Lung (tissue), 12 donors: ENCODE data around the gene VWF. TPM values are rescaled to one million over a fixed set of nuclear protein-coding genes. Genes with fewer than 3 reads are reported as not detected.

ENCODE experiments used
- ATAC-seq: fragments of 200-7000 bp; cut with Tn5 transposase; one replicate; pipeline ENCODE4 v1.9.1; 2020; ENCODE audit warnings: moderate number of reproducible peaks; ENCODE audit not compliant: insufficient read depth, low FRiP score
- DNase-seq, 3 donors: peaks; one replicate each; pipeline ENCODE4 v3.0.0-alpha.2; 2013 to 2017
- H3K27ac ChIP-seq, 2 donors: one replicate each; pipeline ENCODE4 v1.5.1; 2013; ENCODE audit warnings: mild to moderate bottlenecking in 2 of 2, moderate library complexity in 2 of 2, control low read depth in 1 of 2, inconsistent platforms in 1 of 2, low read depth in 1 of 2, low read length in 1 of 2
- H3K27me3 ChIP-seq, 3 donors: one replicate each; pipeline ENCODE4 v1.5.1; 2013; ENCODE audit warnings: low read length in 2 of 3; ENCODE audit not compliant: control insufficient read depth in 3 of 3, insufficient read depth in 3 of 3
- H3K36me3 ChIP-seq, 4 donors: one replicate each; pipeline ENCODE4 v1.5.1; 2013; ENCODE audit warnings: low read length in 4 of 4, mild to moderate bottlenecking in 1 of 4, moderate library complexity in 1 of 4; ENCODE audit not compliant: control insufficient read depth in 4 of 4, insufficient read depth in 4 of 4
- H3K4me1 ChIP-seq, 5 donors: one replicate each; pipeline ENCODE4 v1.5.1; 2013; ENCODE audit warnings: low read length in 5 of 5, mild to moderate bottlenecking in 2 of 5, moderate library complexity in 1 of 5; ENCODE audit not compliant: control insufficient read depth in 5 of 5, insufficient read depth in 5 of 5
- H3K4me3 ChIP-seq: one replicate; pipeline ENCODE4 v1.5.1; 2013; ENCODE audit warnings: mild to moderate bottlenecking, control low read depth, moderate library complexity
- H3K9ac ChIP-seq, 2 donors: one replicate each; pipeline ENCODE4 v1.5.1; 2013; ENCODE audit warnings: low read length in 2 of 2, control low read depth in 1 of 2; ENCODE audit not compliant: insufficient read depth in 1 of 2
- H3K9me3 ChIP-seq, 4 donors: one replicate each; pipeline ENCODE4 v1.5.1; 2013; ENCODE audit warnings: low read length in 3 of 4, mild to moderate bottlenecking in 1 of 4, moderate library complexity in 1 of 4; ENCODE audit not compliant: control insufficient read depth in 4 of 4, insufficient read depth in 3 of 4
- WGBS, 2 donors: extraction: QIAGEN DNeasy Blood & Tissue Kit; methylation state at CpG; one replicate each; pipeline ENCODE4 v1.1.7; 2013; 5-methylcytosine and 5-hydroxymethylcytosine counted together
- polyA plus RNA-seq, 2 donors: library from polyadenylated mRNA; stranded (reverse); fragments of 200-250 nt; gene quantifications; one replicate each; pipeline ENCODE4 v1.2.1, GENCODE V29; 2013
- total RNA-seq, 2 donors: library from RNA; depleted of rRNA in 1 of 2; stranded (reverse); fragments of >200 nt in 1 of 2; gene quantifications; one replicate each; pipeline ENCODE4 v1.2.1, GENCODE V29; 2014 to 2021
- TF ChIP-seq, protein P1 (sequence below): IDR thresholded peaks from 2 replicates; pipeline ENCODE4 v1.5.1; 2012; ENCODE audit warnings: mild to moderate bottlenecking; ENCODE audit errors: control extremely low read depth, extremely low read depth
- donor health status: control.
- donor health status: control.
- donor health status: Bipolar disorder and iron deficiency.
- donor health status: healthy.
- donor health status: DM: yes; HTN: yes; CAD: no.

VWF gene
- total and polyA plus RNA-seq, 4 donors, result 65.6 to 285 (median 249) TPM

DNA sequence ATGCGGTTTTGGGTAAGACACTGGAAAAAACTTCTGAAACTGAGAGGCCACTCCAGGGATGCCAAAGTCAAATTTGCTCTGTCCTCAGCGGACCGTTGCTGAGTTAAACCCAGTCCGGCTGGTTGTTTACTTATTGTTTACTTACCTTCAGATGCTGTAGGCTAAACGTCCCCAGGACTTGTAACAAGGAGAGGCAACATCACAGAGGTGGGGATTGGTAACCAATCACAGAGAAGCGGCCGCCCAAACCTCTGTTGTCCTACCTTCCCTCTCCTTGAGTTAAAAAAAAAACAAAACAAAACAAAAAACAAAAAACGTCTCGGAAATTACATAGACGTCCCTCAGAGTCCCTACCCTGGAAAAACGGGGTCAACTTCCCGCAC is 179.8 kb downstream of the VWF start:
- Histone ChIP-seq H3K36me3 (peaks cover 0 to 5% (median under 1%) of the 10 kb centered on the region in 4 donors), H3K4me3 (no peak overlapping the region), H3K9me3 (peaks cover 0 to 7% (median 0%) of the 10 kb centered on the region in 4 donors), H3K4me1 (peaks cover 0 to 6% (median 3%) of the 10 kb centered on the region in 5 donors), H3K9ac (no peak overlapping the region), H3K27ac (no peak overlapping the region), H3K27me3 (peaks cover 0 to 53% (median 39%) of the 10 kb centered on the region in 3 donors)
- peak in 1 of 3 donors; percentile 7 for DNase-seq
- WGBS, 2 donors, result 39 to 52% methylated on average over 12 of the region's 12 CpGs
- TF ChIP-seq, protein P1, sequence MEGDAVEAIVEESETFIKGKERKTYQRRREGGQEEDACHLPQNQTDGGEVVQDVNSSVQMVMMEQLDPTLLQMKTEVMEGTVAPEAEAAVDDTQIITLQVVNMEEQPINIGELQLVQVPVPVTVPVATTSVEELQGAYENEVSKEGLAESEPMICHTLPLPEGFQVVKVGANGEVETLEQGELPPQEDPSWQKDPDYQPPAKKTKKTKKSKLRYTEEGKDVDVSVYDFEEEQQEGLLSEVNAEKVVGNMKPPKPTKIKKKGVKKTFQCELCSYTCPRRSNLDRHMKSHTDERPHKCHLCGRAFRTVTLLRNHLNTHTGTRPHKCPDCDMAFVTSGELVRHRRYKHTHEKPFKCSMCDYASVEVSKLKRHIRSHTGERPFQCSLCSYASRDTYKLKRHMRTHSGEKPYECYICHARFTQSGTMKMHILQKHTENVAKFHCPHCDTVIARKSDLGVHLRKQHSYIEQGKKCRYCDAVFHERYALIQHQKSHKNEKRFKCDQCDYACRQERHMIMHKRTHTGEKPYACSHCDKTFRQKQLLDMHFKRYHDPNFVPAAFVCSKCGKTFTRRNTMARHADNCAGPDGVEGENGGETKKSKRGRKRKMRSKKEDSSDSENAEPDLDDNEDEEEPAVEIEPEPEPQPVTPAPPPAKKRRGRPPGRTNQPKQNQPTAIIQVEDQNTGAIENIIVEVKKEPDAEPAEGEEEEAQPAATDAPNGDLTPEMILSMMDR, result no peak
- ATAC-seq, result no peak

DNA sequence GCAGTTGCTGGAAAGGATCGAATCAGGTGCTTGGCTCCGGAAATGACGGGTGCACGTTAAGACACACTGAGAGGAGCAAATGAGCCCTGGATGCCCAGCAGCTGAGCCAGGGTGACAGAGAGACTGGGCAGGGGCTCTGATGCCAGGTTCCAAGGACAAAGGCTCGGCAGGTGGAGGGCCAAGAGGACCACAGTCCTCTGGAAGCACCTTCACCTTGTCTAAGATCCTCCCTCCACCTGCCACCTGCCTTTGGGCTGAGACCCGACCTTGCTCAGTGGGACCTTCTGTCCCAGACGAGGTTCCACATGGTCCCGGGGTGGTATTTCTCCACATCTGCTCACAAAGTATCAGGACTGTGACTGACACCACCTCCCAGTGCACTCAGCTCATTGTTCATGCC is 180.4 kb downstream of the VWF start:
- TF ChIP-seq, protein P1, result no peak
- ATAC-seq, result no peak
- Histone ChIP-seq H3K27me3 (peaks cover 0 to 55% (median 39%) of the 10 kb centered on the region in 3 donors), H3K36me3 (peaks cover 0 to 5% (median under 1%) of the 10 kb centered on the region in 4 donors), H3K4me1 (peaks cover 0 to 6% (median 3%) of the 10 kb centered on the region in 5 donors), H3K4me3 (no peak overlapping the region), H3K27ac (no peak overlapping the region), H3K9me3 (peaks cover 0 to 6% (median 0%) of the 10 kb centered on the region in 4 donors), H3K9ac (no peak overlapping the region)
- DNase-seq, result no peak
- 85% methylated on average over 8 of the region's 8 CpGs for WGBS, 2 donors

DNA sequence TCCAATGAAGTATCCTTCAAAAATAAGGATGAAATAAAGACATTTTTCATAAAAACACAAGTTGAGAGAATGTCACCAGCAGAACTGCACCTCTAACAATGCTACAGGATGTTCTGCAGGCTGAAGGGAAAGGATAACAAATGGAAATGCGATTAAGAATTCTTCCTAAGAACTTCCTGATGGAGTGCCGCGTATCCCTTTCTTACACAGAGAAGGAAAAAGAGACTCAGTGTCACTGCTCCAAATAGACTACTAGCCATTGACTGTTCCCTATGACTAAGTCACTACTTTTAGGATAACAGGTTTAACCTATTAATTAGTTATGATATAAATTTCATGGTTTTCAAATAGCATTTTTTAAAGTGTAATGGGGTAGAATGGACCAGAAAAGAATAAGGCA is 182.6 kb downstream of the VWF start:
- WGBS, 2 donors, result 72 to 80% methylated on average over 3 of the region's 3 CpGs
- no peak for ATAC-seq
- H3K27ac ChIP-seq, result no peak overlapping the region
- peaks cover 0 to 48% (median 29%) of the 10 kb centered on the region in 3 donors for H3K27me3 ChIP-seq
- TF ChIP-seq, protein P1, result no peak
- H3K36me3 ChIP-seq, result peaks cover 0 to 7% (median under 1%) of the 10 kb centered on the region in 4 donors
- no peak overlapping the region for H3K4me3 ChIP-seq
- no peak overlapping the region for H3K9ac ChIP-seq
- H3K9me3 ChIP-seq, result peaks cover 0 to 2% (median 0%) of the 10 kb centered on the region in 4 donors
- peaks cover 0 to 6% (median 3%) of the 10 kb centered on the region in 5 donors for H3K4me1 ChIP-seq
- no peak for DNase-seq
